Measurements from ENCODE around the gene LAMTOR2. TPM values are rescaled to one million over a fixed set of nuclear protein-coding genes. Genes with fewer than 3 reads are reported as not detected.

LAMTOR2 gene
- total and polyA plus RNA-seq, 9 of the 15 experiments (the other 6 are each of a cell fraction or from before 2014, with no cell fraction given) = 39.0 to 161 (median 74.6) TPM

DNA sequence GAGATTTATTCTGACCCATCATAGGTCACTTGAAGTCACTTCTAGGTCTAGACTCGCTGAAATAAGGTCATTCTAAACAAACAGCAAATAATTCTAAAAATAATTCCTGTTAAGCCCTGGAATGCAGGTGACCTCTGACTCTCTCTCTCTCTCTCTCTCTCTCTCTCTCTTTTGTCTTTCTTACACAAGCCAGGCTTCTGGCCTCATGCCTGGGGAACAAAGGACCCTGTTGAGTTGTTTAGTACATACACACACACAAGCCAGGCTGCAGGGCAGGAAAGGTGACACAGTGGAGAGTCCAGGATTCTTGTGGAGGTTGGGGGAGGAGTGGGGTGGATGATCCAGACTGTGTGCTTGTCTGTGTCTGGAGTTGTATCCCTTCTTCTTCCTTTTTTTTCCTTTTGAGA lies 31.7 kb downstream of the LAMTOR2 start:
- Histone ChIP-seq H3K27ac (ENCODE audit: extremely low read depth, low read depth, low read length) (no peak overlapping the region), H3K79me2 (ENCODE audit: control insufficient read depth, insufficient read depth, low read length) (peaks cover 4% of the 10 kb centered on the region), H2AFZ (ENCODE audit: low read depth, low read length) (no peak overlapping the region), H3K4me2 (ENCODE audit: insufficient read depth, low read length) (no peak overlapping the region), H3K4me3 (no peak overlapping the region), H4K20me1 (replicated peaks; ENCODE audit: control insufficient read depth, insufficient read depth, low read length) (no peaks in the 10 kb centered on the region), H3K27me3 (ENCODE audit: control insufficient read depth in 2 of 2, insufficient read depth in 2 of 2, low read length in 2 of 2) (no peaks in the 10 kb centered on the region), H3K9me3 (replicated peaks; ENCODE audit: control insufficient read depth, insufficient read depth, low read depth, low read length) (no peaks in the 10 kb centered on the region), H3K36me3 (ENCODE audit: control insufficient read depth, insufficient read depth, low read length) (no peaks in the 10 kb centered on the region), H3K4me1 (replicated peaks in 1 of 2; ENCODE audit: control insufficient read depth in 2 of 2, insufficient read depth in 2 of 2, low read length in 2 of 2) (peaks cover 6 to 26% of the 10 kb centered on the region in 2 experiments), H3K9ac (ENCODE audit: insufficient read depth in 1 of 2, low read depth in 2 of 2, low read length in 2 of 2) (no peak overlapping the region), H3K9me1 (ENCODE audit: control insufficient read depth, insufficient read depth, low read length) (no peaks in the 10 kb centered on the region)
- no TSS peak for BruUV-seq (replicated peaks)
- ATAC-seq (no peak), FAIRE-seq (no peak), DNase-seq (ENCODE audit: extremely low read depth in 1 of 4, low spot score in 3 of 4) (no peak)
- 14% methylated on average over 1 of the region's 1 CpG for WGBS (ENCODE audit: insufficient coverage, low coverage, missing lambda C conversion rate)
- in situ Hi-C loops (cut with MboI) (no loop called here), intact Hi-C loops (cut with micrococcal nuclease) (loop anchor here (10.0 kb wide), 1 partner anchor 279 kb away; the partner anchor contains the start of gene RHBG)
- TF ChIP-seq ZNF24 (IDR thresholded peaks at IDR 0.05) (0 out of 2 replicates have a peak, but pooled peaks have one; percentile 1), TAL1 (IDR thresholded peaks at IDR 0.05) (no peak)
- CTCF ChIA-PET (ENCODE audit: low intra/inter-chr PET ratio) = no interaction called here
- POLR2A ChIA-PET = interaction anchor here (0.8 kb wide), 1 partner anchor 10 kb away, joined by 3 read pairs; no protein-coding TSS in a partner anchor

- H3K79me2 ChIP-seq (ENCODE audit: control insufficient read depth, insufficient read depth, low read length) = no peaks in the 10 kb centered on the region
- TF ChIP-seq, protein P1, sequence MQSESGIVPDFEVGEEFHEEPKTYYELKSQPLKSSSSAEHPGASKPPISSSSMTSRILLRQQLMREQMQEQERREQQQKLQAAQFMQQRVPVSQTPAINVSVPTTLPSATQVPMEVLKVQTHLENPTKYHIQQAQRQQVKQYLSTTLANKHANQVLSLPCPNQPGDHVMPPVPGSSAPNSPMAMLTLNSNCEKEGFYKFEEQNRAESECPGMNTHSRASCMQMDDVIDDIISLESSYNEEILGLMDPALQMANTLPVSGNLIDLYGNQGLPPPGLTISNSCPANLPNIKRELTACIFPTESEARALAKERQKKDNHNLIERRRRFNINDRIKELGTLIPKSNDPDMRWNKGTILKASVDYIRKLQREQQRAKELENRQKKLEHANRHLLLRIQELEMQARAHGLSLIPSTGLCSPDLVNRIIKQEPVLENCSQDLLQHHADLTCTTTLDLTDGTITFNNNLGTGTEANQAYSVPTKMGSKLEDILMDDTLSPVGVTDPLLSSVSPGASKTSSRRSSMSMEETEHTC (IDR thresholded peaks at IDR 0.05) = no peak
- TF ChIP-seq CEBPG (CRISPR knock-in tag; IDR thresholded peaks at IDR 0.05) = no peak
- no peak for TF ChIP-seq CEBPG (tag; conservative IDR thresholded peaks at IDR 0.05 in 1 of 2, IDR thresholded peaks at IDR 0.05 in 1 of 2)
- ChIA-PET POLR2A (interaction anchor here (0.6 to 0.9 kb wide), 4 partner anchors 15 to 350 kb away, joined by 3 read pairs; partner anchors contain the start of gene SLC25A44), CTCF (ENCODE audit: low intra/inter-chr PET ratio) (interaction anchor here (1.6 to 3.2 kb wide), 3 partner anchors 41 to 356 kb away, joined by 3 to 51 read pairs (median 17); no protein-coding TSS in a partner anchor)
- H3K9ac ChIP-seq (ENCODE audit: insufficient read depth in 1 of 2, low read depth in 2 of 2, low read length in 2 of 2) = peak overlapping the region in 1 of 2 experiments; percentile 56; a peak in 1 of 4 replicates
- no peak overlapping the region for H3K4me3 ChIP-seq
- ATAC-seq (no peak), FAIRE-seq (no peak), DNase-seq (ENCODE audit: extremely low read depth in 1 of 4, low spot score in 3 of 4) (no peak)
- no peaks in the 10 kb centered on the region for H3K27me3 ChIP-seq (ENCODE audit: control insufficient read depth in 2 of 2, insufficient read depth in 2 of 2, low read length in 2 of 2)
- no peak overlapping the region for H3K4me2 ChIP-seq (ENCODE audit: insufficient read depth, low read length)
- peaks cover 0 to 8% of the 10 kb centered on the region in 2 experiments; a peak in 2 of 5 replicates for H3K4me1 ChIP-seq (replicated peaks in 1 of 2; ENCODE audit: control insufficient read depth in 2 of 2, insufficient read depth in 2 of 2, low read length in 2 of 2)
- intact Hi-C loops (cut with micrococcal nuclease) (loop anchor here (1.0 to 10.0 kb wide), 3 partner anchors 41 to 355 kb away; partner anchors contain the start of gene RHBG), in situ Hi-C loops (cut with MboI) (loop anchor here (5.0 kb wide), 2 partner anchors 43 to 133 kb away; no protein-coding TSS in a partner anchor)
- H4K20me1 ChIP-seq (replicated peaks; ENCODE audit: control insufficient read depth, insufficient read depth, low read length) = no peaks in the 10 kb centered on the region
- H3K36me3 ChIP-seq (ENCODE audit: control insufficient read depth, insufficient read depth, low read length) = no peaks in the 10 kb centered on the region
- no peak overlapping the region for H2AFZ ChIP-seq (ENCODE audit: low read depth, low read length)
- no TSS peak for BruUV-seq (replicated peaks)
- H3K9me1 ChIP-seq (ENCODE audit: control insufficient read depth, insufficient read depth, low read length) = no peaks in the 10 kb centered on the region
- WGBS (ENCODE audit: insufficient coverage, low coverage, missing lambda C conversion rate) = 16% methylated on average over 6 of the region's 6 CpGs
- H3K9me3 ChIP-seq (replicated peaks; ENCODE audit: control insufficient read depth, insufficient read depth, low read depth, low read length) = 0 out of 2 replicates have a peak, but pooled peaks cover 2% of the 10 kb centered on the region
- H3K27ac ChIP-seq (ENCODE audit: extremely low read depth, low read depth, low read length) = no peak overlapping the region
These were observed 35.1 kb downstream of the LAMTOR2 start for GRCh38 chr1:156089704-156090103.
